GM19372 (cell line): ENCODE data around the gene TMPRSS11D.

Experiments used
- ATAC-seq: cut with Tn5 transposase; IDR thresholded peaks from one replicate; pipeline ENCODE4 v1.9.1; 2021; ENCODE audit warnings: mild to moderate bottlenecking, low read depth, moderate library complexity; ENCODE audit not compliant: unreplicated experiment

The TMPRSS11D gene

GRCh38 chr4:67883902-67884301, at the start of gene TMPRSS11D:
TSS of gene TMPRSS11D (minus strand) at chr4:67884002. CDS start at chr4:67883933, 69 bp downstream.
- ATAC-seq = no peak

DNA sequence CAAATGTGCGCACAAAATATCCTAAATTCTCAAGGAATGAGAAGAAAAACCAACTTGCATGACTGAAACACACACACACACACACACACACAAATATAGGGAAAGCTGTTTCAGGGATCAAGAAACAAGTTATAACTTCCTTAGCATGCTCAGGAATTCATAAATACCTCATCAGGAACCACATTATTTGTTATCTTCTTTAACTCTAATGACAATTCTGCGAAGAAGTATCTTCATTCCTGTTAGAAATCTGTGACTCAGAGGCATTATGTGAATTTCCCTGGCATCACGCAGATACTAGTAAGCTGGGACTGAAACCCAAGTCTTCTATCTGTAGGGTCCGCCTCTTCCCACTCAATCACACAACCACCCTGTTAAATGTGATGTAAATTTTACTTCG, 49.2 kb upstream of the TMPRSS11D start:
- ATAC-seq = no peak

DNA sequence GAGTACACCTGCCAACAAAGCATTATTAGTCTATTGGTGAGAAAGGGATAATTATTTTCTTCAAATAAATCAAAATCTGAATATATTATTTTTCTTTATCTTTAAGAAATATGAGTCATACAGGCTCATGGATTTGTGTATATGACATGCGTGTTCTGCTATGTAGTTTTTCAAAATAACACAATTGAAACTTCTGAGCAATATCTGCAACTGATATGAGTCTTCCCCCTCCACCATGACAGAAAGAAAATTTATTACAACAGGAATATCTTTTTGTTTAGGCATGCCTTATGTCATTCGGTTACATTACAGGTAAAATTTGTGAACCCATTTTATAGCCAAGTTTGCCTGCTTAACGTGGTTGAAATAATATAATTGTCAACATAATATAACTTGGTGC, 47.5 kb upstream of the TMPRSS11D start:
- no peak for ATAC-seq

GRCh38 chr4:67929426-67929825, 45.6 kb upstream of the TMPRSS11D start:
- ATAC-seq = no peak

DNA sequence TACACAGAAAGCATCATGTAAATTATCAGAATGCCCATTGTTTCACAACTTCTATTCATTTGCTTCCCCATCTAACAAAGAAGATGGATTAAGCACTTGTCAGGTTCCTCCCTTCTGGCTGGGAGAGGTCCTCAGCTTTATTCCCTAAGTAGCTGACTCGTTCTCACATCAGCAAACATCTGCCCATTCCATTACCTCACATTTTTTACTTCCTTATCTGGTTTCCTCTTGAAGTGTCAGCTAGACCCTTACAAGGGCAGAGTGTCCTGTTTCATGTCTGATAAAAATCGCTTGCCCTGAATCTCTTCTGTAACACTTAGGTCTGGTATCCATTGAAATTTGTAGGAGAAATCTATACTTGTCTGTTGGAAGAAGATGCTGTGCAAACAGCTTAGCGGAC, 44.7 kb upstream of the TMPRSS11D start:
- no peak for ATAC-seq

GRCh38 chr4:67927251-67927650, 43.4 kb upstream of the TMPRSS11D start:
- no peak for ATAC-seq

DNA sequence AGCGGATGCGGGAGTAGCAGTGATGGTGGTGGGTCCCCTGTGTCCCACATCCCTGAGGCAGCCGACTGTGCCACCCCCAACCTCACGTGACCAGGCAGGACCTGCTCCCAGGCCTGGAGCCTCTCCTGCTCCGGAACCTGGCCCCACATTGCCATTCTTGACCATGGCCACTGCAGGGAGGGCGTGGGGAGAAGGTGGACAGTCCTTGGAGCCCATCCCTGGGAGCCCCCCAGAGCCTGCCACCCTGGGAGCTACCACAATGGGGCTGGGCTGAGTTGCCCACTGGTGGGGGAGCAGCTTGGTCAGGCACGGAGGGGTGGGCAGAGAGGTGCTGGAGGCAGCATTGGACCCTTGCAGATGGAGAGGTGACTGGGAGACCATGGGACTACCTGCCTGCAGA, 42.7 kb upstream of the TMPRSS11D start:
- ATAC-seq = no peak

- no peak for ATAC-seq
These were observed 38.9 kb upstream of the TMPRSS11D start for GRCh38 chr4:67922697-67923096.

DNA sequence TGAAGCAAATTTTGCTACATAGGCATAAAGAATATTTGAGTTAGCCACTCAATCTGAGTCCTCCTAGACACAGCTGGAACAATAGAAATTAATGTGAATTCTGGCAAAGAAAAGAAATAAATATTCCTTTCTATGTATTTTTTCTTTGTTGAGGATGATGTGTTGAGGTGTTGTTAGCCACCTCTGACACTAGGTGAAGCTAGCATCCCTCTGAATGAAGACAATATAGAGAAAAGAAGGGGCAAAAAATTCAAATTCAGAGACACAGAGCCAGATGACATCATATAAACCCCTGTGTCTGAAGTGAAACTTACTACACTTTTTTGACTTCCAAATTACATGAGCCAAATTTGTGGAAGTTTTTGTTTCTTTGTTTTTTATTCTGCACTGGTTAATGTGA, 34.6 kb upstream of the TMPRSS11D start:
- no peak for ATAC-seq

DNA sequence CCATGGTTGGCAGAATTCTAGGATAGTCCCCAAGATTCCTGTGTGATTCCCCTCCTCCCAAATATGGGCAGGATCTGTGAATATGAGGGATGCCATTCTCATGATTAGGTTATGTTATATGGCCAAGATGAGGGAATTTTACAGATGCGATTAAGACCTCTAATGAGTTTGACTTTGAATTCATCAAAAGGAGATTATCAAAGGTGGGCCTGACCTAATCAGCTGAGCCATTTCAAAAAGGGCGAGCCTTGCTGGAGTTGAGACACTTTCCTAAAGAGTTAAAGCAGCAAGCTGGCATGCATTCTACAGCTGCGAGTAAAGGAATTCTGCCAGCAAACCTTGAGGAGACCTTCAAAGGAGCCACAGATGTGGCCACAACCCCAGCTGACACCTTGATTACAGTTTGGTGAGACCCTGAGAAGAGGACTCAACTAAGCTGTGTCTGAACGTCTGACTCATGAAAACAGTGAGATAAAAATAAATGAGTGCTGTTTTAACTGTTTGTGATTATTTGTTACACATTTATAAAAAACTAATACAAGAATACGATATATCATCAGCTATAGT, 31.7 kb upstream of the TMPRSS11D start:
- no peak for ATAC-seq

DNA sequence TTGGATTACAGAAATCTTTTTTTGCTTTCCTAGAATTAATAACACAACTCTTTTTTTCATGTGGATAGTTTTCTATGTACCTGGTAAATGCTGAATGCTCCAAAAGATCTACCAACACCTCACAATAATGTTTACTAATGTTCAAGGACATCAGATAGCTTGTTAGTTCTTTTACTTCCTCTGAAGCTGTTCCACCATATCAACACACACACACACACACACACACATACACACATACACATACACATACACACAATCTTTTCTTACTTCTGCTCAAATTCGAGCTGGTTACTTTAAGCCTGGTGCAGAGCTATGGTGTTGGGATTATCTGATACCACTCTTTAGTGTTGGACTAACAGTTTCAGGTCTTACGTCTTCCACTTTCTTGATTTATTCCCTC, 28.3 kb upstream of the TMPRSS11D start:
- no peak for ATAC-seq

DNA sequence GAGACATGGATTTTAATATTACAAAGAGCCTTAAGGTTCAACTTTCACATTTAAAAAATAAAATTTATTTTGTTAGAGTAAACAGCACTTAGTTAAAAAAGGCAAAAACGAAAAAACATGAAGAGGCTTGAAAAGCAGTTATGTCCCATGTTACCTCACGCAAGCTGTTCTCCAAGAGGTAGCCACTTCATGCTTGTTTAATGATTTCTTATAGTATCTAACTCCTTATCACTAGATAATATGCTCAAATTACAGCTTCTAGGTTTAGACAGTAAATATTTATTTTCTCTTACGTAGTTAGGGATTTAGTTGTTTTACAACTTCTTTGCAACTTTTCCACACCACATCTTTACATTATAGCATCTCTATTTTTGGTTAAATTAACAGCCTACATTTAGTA, 27.8 kb upstream of the TMPRSS11D start:
- ATAC-seq = no peak

GRCh38 chr4:67911141-67911540, 27.3 kb upstream of the TMPRSS11D start:
- ATAC-seq = no peak

GRCh38 chr4:67910585-67910905, 26.7 kb upstream of the TMPRSS11D start:
- ATAC-seq = no peak

DNA sequence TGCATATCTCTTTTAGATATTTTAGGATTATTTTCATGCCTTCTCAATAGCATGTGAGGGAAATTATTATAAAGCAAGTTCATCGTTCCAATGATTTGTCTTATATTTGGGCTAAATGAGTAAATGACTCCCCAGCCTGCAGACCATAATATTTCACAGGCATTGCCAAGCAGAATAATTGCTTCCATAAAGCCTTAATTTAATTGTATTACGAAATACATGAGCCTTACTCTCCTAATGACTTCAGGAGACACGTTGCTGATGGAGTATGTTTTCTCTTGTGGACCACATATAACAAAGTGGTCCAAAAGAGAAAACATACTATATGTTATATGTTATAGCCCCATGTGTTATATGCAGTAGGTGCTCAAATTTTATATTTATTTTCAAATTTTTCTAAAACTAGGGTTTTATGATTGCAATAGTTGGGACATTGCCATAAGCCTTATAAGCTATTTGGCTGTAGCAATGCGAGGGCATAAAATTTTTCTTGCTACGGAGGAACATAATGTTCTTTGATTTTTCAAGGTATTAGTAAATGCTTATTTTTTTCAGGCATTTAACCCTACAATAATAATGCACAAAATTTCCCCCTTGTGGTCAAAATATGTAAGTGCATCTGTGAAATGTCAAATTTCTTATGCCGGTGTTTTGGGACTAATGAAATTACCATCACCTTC, 26.2 kb upstream of the TMPRSS11D start:
- peak; percentile 55 for ATAC-seq

GRCh38 chr4:67907650-67908049, 23.8 kb upstream of the TMPRSS11D start:
- ATAC-seq = no peak

DNA sequence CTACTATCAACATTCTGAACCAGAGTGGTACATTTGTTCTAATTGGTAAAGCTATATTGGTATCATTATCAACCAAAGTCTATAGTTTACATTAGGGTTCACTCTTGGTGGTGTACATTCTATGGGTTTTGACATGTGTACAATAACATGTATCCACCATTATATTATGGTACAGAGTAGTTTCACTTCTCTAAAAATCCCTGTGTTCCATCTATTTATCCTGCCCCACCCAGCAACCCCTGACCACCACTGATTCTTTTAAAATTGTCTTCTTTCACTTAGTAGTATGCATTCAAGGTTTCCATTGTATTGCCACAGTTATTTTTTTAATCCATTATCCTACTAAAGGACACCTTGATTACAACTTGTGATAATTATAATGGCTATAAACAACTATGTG, 15.3 kb upstream of the TMPRSS11D start:
- ATAC-seq = no peak

DNA sequence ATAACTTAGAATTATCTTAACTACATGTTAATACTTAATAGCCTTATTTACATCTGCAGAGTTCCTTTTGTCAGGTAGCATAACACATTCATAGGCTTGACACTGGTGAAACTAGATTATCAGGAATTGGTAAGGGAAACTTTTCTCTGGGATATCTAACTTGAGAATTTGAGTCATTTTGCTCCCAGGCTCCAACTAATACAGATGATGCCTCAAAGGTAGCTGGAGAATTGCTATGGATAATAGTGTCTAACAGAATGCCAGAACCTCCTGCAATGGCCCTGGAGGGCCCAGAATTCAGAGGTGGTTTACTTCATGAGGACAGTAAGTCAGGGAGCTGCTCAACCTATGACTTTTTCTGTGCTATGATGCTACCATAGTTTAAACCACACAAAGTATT, 13.9 kb upstream of the TMPRSS11D start:
- ATAC-seq = no peak

- no peak for ATAC-seq
These were observed 12.7 kb upstream of the TMPRSS11D start for GRCh38 chr4:67896421-67897065.

DNA sequence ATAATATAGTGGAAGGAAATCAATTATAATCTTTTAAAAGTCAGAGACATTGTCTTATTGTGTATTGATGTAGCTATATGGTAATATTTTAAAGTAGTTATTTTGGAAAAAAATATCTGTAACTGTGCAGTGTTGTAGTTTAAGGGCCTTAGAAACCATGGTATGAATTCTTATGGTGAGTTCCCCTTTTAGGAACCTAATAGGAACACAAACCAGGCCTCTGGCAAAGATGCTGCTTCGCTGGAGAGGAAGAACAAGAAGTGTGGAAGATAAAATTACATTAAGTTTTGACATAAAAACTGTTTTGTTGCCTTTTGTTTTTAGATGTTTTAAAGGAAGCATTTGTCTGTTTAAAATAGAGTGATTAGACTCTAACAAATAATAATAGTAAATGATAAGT, 10.9 kb upstream of the TMPRSS11D start:
- ATAC-seq = no peak

- no peak for ATAC-seq
These were observed 9.1 kb upstream of the TMPRSS11D start for GRCh38 chr4:67892905-67893304.

DNA sequence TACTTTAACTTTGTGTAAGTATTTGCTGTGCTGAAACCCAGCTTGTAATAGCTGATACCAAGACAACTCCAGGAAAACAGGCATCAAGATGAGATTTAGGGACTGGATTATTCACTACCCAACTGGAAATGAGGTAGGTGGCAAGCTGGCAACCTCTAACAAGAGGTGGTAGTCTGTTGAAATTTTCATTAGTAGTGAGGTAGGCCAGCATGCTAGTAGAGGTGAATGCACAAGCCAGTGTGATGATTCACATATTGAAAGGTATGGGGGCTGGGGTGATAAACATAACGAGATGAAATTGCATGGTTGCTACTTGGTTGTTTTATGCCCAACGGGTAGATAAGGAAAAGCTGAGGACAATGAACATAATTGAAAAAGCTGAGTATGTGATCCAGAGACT, 8.5 kb upstream of the TMPRSS11D start:
- ATAC-seq = no peak
